Activated CD4-positive, alpha-beta T cell treated with anti-CD3 and anti-CD28 coated beads, Interleukin-2, amount 10 ng/mL, durations not matched to agents 7 days and 5 days (primary cell): ENCODE data around the gene MSGN1. TPM values are rescaled to one million over a fixed set of nuclear protein-coding genes. Genes with fewer than 3 reads are reported as not detected.

ENCODE experiments used
- CTCF ChIA-PET: fragments of 350-600 bp; sonication (Branson Sonifier 250); formaldehyde crosslinking; loops from one replicate; lab custom pipeline; 2021; ENCODE audit warnings: antibody characterized with exemption; lab: Charles Lee
- POLR2A ChIA-PET: fragments of 350-600 bp; sonication (Branson Sonifier 250); formaldehyde crosslinking; loops from one replicate; lab custom pipeline; 2021; ENCODE audit warnings: antibody characterized with exemption; lab: Charles Lee
- DNase-seq: peaks from one replicate; pipeline ENCODE4 v3.0.0-alpha.2; 2020
- H3K27ac Mint-ChIP-seq: one replicate; pipeline ENCODE4 v1.8.0; 2021; ENCODE audit warnings: mild to moderate bottlenecking, moderate library complexity, mixed read lengths
- H3K27me3 Mint-ChIP-seq: one replicate; pipeline ENCODE4 v1.8.0; 2021; ENCODE audit warnings: mixed read lengths
- H3K36me3 Mint-ChIP-seq: one replicate; pipeline ENCODE4 v1.8.0; 2021; ENCODE audit warnings: low read depth, mixed read lengths
- H3K4me1 Mint-ChIP-seq: one replicate; pipeline ENCODE4 v1.8.0; 2021; ENCODE audit warnings: mixed read lengths
- H3K4me3 Mint-ChIP-seq: one replicate; pipeline ENCODE4 v1.8.0; 2021; ENCODE audit warnings: mild to moderate bottlenecking, moderate library complexity, mixed read lengths
- H3K9me3 Mint-ChIP-seq: one replicate; pipeline ENCODE4 v1.8.0; 2021; ENCODE audit warnings: mixed read lengths
- total RNA-seq, 2 experiments: library from RNA; stranded (reverse); gene quantifications; one replicate each; pipeline ENCODE4 v1.2.3, GENCODE V29; 2021

The MSGN1 gene
- total RNA-seq, 2 experiments from 2014 or later = not detected

DNA sequence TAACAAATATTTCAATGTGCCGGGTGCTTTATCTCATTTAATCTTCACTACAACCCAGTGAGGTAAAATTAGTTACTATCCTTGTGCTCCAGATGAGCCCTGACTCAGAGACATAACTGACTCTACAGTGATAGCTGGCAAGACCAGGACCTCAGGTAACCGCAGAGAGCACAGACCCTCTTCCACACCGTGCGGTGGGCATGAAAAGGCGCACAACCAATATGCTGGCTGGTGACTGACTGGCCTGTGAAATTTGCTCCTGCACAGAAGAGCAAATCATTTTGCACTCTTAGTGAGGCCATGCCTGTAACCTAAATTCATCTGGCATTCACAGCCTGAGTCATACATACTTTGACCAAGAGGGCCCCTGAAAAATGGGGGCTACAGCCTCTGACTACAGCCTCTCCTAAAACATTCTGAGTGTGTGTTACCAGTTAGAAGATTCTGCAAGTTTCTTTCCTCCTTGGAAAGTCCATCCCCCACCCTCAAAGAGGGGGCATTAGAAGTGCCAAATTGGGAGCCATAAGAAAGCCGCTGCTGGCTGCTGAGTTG is 22.4 kb upstream of the MSGN1 start:
- Mint-ChIP-seq H3K4me3 (no peak overlapping the region), H3K27me3 (peaks cover 44% of the 10 kb centered on the region), H3K9me3 (no peaks in the 10 kb centered on the region), H3K36me3 (no peaks in the 10 kb centered on the region), H3K4me1 (peaks cover 14% of the 10 kb centered on the region), H3K27ac (no peak overlapping the region)
- ChIA-PET POLR2A (no interaction called here), CTCF (no interaction called here)
- DNase-seq = no peak

DNA sequence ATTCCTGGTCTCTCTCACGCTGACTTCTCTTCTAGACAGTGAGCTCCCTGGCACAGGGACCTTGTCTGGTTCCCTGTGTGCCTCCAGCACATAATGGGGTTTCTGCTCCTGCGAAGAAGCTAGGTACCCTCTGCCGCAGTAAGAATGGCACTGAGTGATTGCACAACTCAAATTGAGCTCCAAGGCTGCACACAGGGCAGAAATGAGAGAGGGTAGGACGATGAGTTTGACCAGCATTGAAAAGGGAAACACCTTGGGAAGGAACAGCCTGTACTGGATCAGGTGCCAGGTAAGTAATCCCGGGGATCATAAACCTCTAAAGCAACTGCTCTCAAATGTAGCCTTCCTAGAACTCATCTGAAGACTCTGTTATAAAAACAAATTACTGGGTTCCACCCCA is 21.0 kb upstream of the MSGN1 start:
- Mint-ChIP-seq H3K4me3 (no peak overlapping the region), H3K36me3 (no peaks in the 10 kb centered on the region), H3K4me1 (peaks cover 17% of the 10 kb centered on the region), H3K27me3 (peaks cover 47% of the 10 kb centered on the region), H3K27ac (no peak overlapping the region), H3K9me3 (no peaks in the 10 kb centered on the region)
- ChIA-PET CTCF (interaction anchor here (1.1 kb wide), 1 partner anchor 12 kb away, joined by 3 read pairs; no protein-coding TSS in a partner anchor), POLR2A (no interaction called here)
- DNase-seq = no peak

DNA sequence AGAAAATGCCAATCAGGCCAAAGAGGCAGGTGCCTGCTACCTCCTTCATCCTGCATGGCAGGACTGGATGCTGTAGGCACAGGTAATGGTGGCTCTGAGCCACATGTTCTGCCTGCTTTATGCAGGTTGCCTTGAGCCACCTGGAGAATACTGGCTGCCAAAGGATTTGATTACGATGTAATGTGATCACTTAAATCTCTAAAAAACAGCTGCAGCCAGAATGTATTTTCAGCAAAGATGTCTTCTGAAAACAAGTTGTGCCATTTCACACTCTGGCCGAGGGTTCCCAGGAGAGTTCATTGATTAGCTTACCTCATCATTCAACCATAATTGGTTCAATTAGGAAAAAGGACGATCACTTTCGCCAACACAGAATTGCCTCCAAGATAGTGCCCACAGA is 17.9 kb upstream of the MSGN1 start:
- ChIA-PET CTCF (interaction anchor here (0.5 to 1.0 kb wide), 3 partner anchors 8 to 42 kb away, joined by 3 to 7 read pairs (median 3); no protein-coding TSS in a partner anchor), POLR2A (no interaction called here)
- Mint-ChIP-seq H3K27me3 (peaks cover 33% of the 10 kb centered on the region), H3K27ac (no peak overlapping the region), H3K4me3 (no peak overlapping the region), H3K9me3 (no peaks in the 10 kb centered on the region), H3K4me1 (peaks cover 3% of the 10 kb centered on the region), H3K36me3 (no peaks in the 10 kb centered on the region)
- no peak for DNase-seq

- H3K4me1 Mint-ChIP-seq = peaks cover 3% of the 10 kb centered on the region
- no peak overlapping the region for H3K27ac Mint-ChIP-seq
- H3K4me3 Mint-ChIP-seq = no peak overlapping the region
- H3K27me3 Mint-ChIP-seq = peaks cover 39% of the 10 kb centered on the region
- ChIA-PET POLR2A (no interaction called here), CTCF (interaction anchor here (1.0 kb wide), 1 partner anchor 25 kb away, joined by 3 read pairs; no protein-coding TSS in a partner anchor)
- no peaks in the 10 kb centered on the region for H3K36me3 Mint-ChIP-seq
- DNase-seq = no peak
- H3K9me3 Mint-ChIP-seq = no peaks in the 10 kb centered on the region
These were observed 16.7 kb upstream of the MSGN1 start for GRCh38 chr2:17799301-17800120.

- Mint-ChIP-seq H3K36me3 (no peaks in the 10 kb centered on the region), H3K4me1 (peaks cover 3% of the 10 kb centered on the region), H3K27me3 (peaks cover 38% of the 10 kb centered on the region), H3K4me3 (no peak overlapping the region), H3K9me3 (no peaks in the 10 kb centered on the region), H3K27ac (no peak overlapping the region)
- POLR2A ChIA-PET = no interaction called here
- CTCF ChIA-PET = no interaction called here
- DNase-seq = no peak
These were observed 16.0 kb upstream of the MSGN1 start for GRCh38 chr2:17800219-17800618.

DNA sequence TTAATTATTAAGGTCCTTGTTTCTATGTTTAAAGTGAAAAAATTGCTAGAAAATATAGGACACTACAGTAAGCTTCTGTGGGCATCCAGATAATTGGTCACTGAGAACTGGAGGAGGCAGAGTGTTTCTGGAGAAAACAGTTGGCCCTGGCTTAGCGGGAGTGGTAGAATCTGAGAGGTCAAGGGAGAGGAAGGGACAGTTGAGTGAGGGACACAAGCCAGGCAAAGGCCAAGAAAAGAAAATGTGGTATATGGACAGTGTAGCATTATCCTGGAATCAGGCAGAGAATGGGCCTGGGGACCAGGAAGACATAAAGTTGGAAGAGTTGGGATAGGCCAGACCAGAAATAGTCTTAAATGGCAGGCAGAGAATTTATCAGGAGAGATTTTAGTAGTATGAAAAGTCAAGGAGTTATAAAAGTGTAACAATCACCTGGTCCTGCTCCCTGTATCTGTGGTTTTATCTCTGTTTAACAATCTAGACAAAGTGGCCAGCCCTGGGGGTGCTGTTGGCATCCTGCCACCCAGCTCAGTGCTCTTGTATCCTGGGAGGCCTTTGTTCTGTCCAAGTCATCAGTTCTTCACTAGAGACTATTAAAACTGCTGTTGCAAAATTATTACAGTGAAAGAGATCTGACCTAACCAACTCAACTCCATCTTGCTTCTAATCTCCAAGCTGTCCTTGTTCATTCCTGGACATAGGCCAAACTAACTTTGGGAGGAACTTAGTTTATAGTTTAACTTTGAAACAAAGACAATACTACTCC is 15.4 kb upstream of the MSGN1 start:
- H3K4me3 Mint-ChIP-seq = no peak overlapping the region
- POLR2A ChIA-PET = no interaction called here
- DNase-seq = no peak
- H3K36me3 Mint-ChIP-seq = no peaks in the 10 kb centered on the region
- no peak overlapping the region for H3K27ac Mint-ChIP-seq
- peaks cover 37% of the 10 kb centered on the region for H3K27me3 Mint-ChIP-seq
- peaks cover 3% of the 10 kb centered on the region for H3K4me1 Mint-ChIP-seq
- CTCF ChIA-PET = interaction anchor here (0.9 kb wide), 1 partner anchor 11 kb away, joined by 3 read pairs; no protein-coding TSS in a partner anchor
- no peaks in the 10 kb centered on the region for H3K9me3 Mint-ChIP-seq

- CTCF ChIA-PET = interaction anchor here (1.1 kb wide), 1 partner anchor 18 kb away, joined by 3 read pairs; no protein-coding TSS in a partner anchor
- Mint-ChIP-seq H3K27me3 (peaks cover 31% of the 10 kb centered on the region), H3K4me3 (no peak overlapping the region), H3K27ac (no peak overlapping the region), H3K4me1 (peaks cover 3% of the 10 kb centered on the region), H3K9me3 (no peaks in the 10 kb centered on the region), H3K36me3 (no peaks in the 10 kb centered on the region)
- no peak for DNase-seq
- POLR2A ChIA-PET = no interaction called here
These were observed 12.8 kb upstream of the MSGN1 start for GRCh38 chr2:17803497-17803896.

- POLR2A ChIA-PET = no interaction called here
- CTCF ChIA-PET = no interaction called here
These were observed 11.9 kb upstream of the MSGN1 start for GRCh38 chr2:17804358-17804757.

DNA sequence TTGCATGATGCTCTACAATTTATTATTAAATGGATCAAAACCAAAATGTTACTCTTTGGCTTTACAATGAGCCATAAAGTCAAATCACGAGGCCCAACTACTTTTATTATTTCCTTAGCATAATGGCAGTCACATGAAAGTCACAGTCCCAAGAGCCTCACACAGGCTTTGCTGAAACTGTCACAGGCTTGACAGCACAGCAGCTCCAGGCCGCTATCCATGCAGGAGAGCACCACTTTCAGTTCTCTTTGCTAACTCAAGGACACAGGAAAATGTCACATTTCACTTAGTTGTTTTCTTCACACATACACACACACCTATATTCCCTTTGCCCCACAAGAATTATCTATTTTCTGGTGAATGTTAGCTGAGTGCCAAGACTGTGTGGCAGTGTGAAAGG is 11.1 kb upstream of the MSGN1 start:
- Mint-ChIP-seq H3K27me3 (peaks cover 26% of the 10 kb centered on the region), H3K27ac (no peak overlapping the region), H3K9me3 (no peaks in the 10 kb centered on the region), H3K36me3 (no peaks in the 10 kb centered on the region), H3K4me3 (no peak overlapping the region), H3K4me1 (no peaks in the 10 kb centered on the region)
- POLR2A ChIA-PET = no interaction called here
- no peak for DNase-seq
- CTCF ChIA-PET = no interaction called here

More at GRCh38 chr2:17804358-17804757, 11.9 kb upstream of the MSGN1 start:
- Mint-ChIP-seq H3K9me3 (no peaks in the 10 kb centered on the region), H3K27ac (no peak overlapping the region), H3K4me3 (no peak overlapping the region), H3K27me3 (peaks cover 28% of the 10 kb centered on the region), H3K4me1 (peaks cover under 1% of the 10 kb centered on the region), H3K36me3 (no peaks in the 10 kb centered on the region)
- no peak for DNase-seq

- DNase-seq = no peak
- Mint-ChIP-seq H3K4me1 (no peaks in the 10 kb centered on the region), H3K4me3 (no peak overlapping the region), H3K27me3 (peaks cover 24% of the 10 kb centered on the region), H3K27ac (no peak overlapping the region), H3K9me3 (no peaks in the 10 kb centered on the region), H3K36me3 (no peaks in the 10 kb centered on the region)
- ChIA-PET POLR2A (no interaction called here), CTCF (no interaction called here)
These were observed 10.4 kb upstream of the MSGN1 start for GRCh38 chr2:17805717-17806363.

- DNase-seq = no peak
- Mint-ChIP-seq H3K4me3 (no peak overlapping the region), H3K4me1 (peaks cover 12% of the 10 kb centered on the region), H3K27me3 (peaks cover 28% of the 10 kb centered on the region), H3K27ac (no peak overlapping the region), H3K9me3 (no peaks in the 10 kb centered on the region), H3K36me3 (no peaks in the 10 kb centered on the region)
- POLR2A ChIA-PET = no interaction called here
- CTCF ChIA-PET = no interaction called here
These were observed 3.1 kb upstream of the MSGN1 start for GRCh38 chr2:17813010-17813741.
